ENCODE data around the gene SNX3.
"Not testable (repeated sequence)": the region's sequence is repeated elsewhere in the genome, so short reads cannot be mapped to it uniquely, and the experiment has no call there.

SNX3 gene

GRCh38 chr6:108254433-108255410 lies 6.1 kb downstream of the SNX3 start:
- DNase-seq: no peak

GRCh38 chr6:108253241-108253640 lies 7.6 kb downstream of the SNX3 start:
- no peak for DNase-seq

- DNase-seq: no peak
These were observed 8.8 kb downstream of the SNX3 start for GRCh38 chr6:108252055-108252454.

GRCh38 chr6:108251252-108251651 lies 9.6 kb downstream of the SNX3 start:
- no peak for DNase-seq

GRCh38 chr6:108250240-108250866 lies 10.5 kb downstream of the SNX3 start:
- DNase-seq: no peak

GRCh38 chr6:108247965-108248536 lies 12.8 kb downstream of the SNX3 start:
- no peak for DNase-seq

GRCh38 chr6:108245095-108245494 lies 15.7 kb downstream of the SNX3 start:
- not testable (repeated sequence) for DNase-seq

GRCh38 chr6:108243836-108244235 lies 17.0 kb downstream of the SNX3 start:
- no peak for DNase-seq

GRCh38 chr6:108242721-108243120 lies 18.1 kb downstream of the SNX3 start:
- no peak for DNase-seq

- no peak for DNase-seq
These were observed 18.6 kb downstream of the SNX3 start for GRCh38 chr6:108242259-108242658.

GRCh38 chr6:108238322-108238721 lies 22.5 kb downstream of the SNX3 start:
- no peak for DNase-seq

GRCh38 chr6:108236791-108237190 lies 24.0 kb downstream of the SNX3 start:
- DNase-seq: no peak

GRCh38 chr6:108235127-108235526 lies 25.7 kb downstream of the SNX3 start:
- DNase-seq: no peak

GRCh38 chr6:108228416-108228815 lies 32.4 kb downstream of the SNX3 start:
- no peak for DNase-seq

- no peak for DNase-seq
These were observed 33.5 kb downstream of the SNX3 start for GRCh38 chr6:108227290-108227689.

- no peak for DNase-seq
These were observed 38.3 kb downstream of the SNX3 start for GRCh38 chr6:108222504-108222903.

- DNase-seq: no peak
These were observed 38.8 kb downstream of the SNX3 start for GRCh38 chr6:108222064-108222463.

- DNase-seq: no peak
These were observed 49.2 kb downstream of the SNX3 start for GRCh38 chr6:108211671-108212070.

- no peak for DNase-seq
These were observed 50.3 kb downstream of the SNX3 start for GRCh38 chr6:108210556-108210955.

GRCh38 chr6:108209738-108210137 lies 51.1 kb downstream of the SNX3 start:
- no peak for DNase-seq

GRCh38 chr6:108207013-108207412 lies 53.8 kb downstream of the SNX3 start:
- DNase-seq: no peak

- DNase-seq: no peak
These were observed 57.4 kb downstream of the SNX3 start for GRCh38 chr6:108203189-108204112.

GRCh38 chr6:108200631-108201030 lies 60.2 kb downstream of the SNX3 start:
- DNase-seq: no peak
